DND-41 (cell line): ENCODE data around the gene MFSD2A.
"Not testable (repeated sequence)": the region's sequence is repeated elsewhere in the genome, so short reads cannot be mapped to it uniquely, and the experiment has no call there.

Source experiments
- ATAC-seq: fragments of 200-7000 bp; cut with Tn5 transposase; 3 replicates; pipeline ENCODE4 v1.9.1; 2021; ENCODE audit warnings: low read depth; ENCODE audit not compliant: insufficient read depth
- DNase-seq: peaks from one replicate; pipeline ENCODE4 v3.0.0-alpha.2; 2020
- H2AFZ ChIP-seq: 2 replicates; pipeline ENCODE4 v1.6.0; 2012; ENCODE audit warnings: low read depth, low read length
- H3K27ac ChIP-seq: 2 replicates; pipeline ENCODE4 v1.5.1; 2012; ENCODE audit warnings: low read length, inconsistent platforms
- H3K27me3 ChIP-seq: fragments of 200-600 bp; sonication (generic); 2 replicates; pipeline ENCODE4 v1.6.0; 2012; ENCODE audit warnings: low read length, mild to moderate bottlenecking, inconsistent platforms; ENCODE audit not compliant: insufficient read depth, poor library complexity
- H3K36me3 ChIP-seq: 2 replicates; pipeline ENCODE4 v1.5.1; 2012; ENCODE audit warnings: low read length, inconsistent platforms; ENCODE audit not compliant: insufficient read depth
- H3K4me1 ChIP-seq: 2 replicates; pipeline ENCODE4 v1.5.1; 2012; ENCODE audit warnings: mild to moderate bottlenecking, low read length; ENCODE audit not compliant: insufficient read depth
- H3K4me2 ChIP-seq: 2 replicates; pipeline ENCODE4 v1.6.0; 2012; ENCODE audit warnings: mild to moderate bottlenecking, moderate library complexity, low read length, inconsistent platforms; ENCODE audit not compliant: insufficient read depth
- H3K4me3 ChIP-seq, 2 experiments: fragments of 200-600 bp in 1 of 2; shearing (Covaris generic) in 1 of 2; 2 replicates each; pipeline ENCODE4 v1.5.1; 2012 to 2016; ENCODE audit warnings: inconsistent platforms in 2 of 2, low read length in 2 of 2, mild to moderate bottlenecking in 2 of 2, low read depth in 1 of 2, moderate library complexity in 1 of 2
- H3K79me2 ChIP-seq: 2 replicates; pipeline ENCODE4 v1.6.0; 2012; ENCODE audit warnings: low read length, inconsistent platforms; ENCODE audit not compliant: insufficient read depth
- H3K9ac ChIP-seq: 2 replicates; pipeline ENCODE4 v1.6.0; 2012; ENCODE audit warnings: low read depth, mild to moderate bottlenecking, inconsistent platforms, low read length, moderate library complexity
- H3K9me3 ChIP-seq: 2 replicates; pipeline ENCODE4 v1.5.1; 2012; ENCODE audit warnings: low read length, moderate library complexity, mild to moderate bottlenecking, inconsistent platforms; ENCODE audit not compliant: insufficient read depth, severe bottlenecking
- H4K20me1 ChIP-seq: 2 replicates; pipeline ENCODE4 v1.6.0; 2012; ENCODE audit warnings: low read length; ENCODE audit not compliant: insufficient read depth
- EZH2 ChIP-seq: IDR thresholded peaks from 3 replicates; pipeline ENCODE4 v1.6.1; 2012; ENCODE audit warnings: borderline replicate concordance, low read depth, mild to moderate bottlenecking, moderate library complexity, low read length, inconsistent platforms; ENCODE audit not compliant: severe bottlenecking
- TF ChIP-seq, protein P1 (sequence below): IDR thresholded peaks from 2 replicates; pipeline ENCODE4 v1.5.1; 2012; ENCODE audit warnings: borderline replicate concordance, low read length, moderate library complexity, mild to moderate bottlenecking; ENCODE audit not compliant: poor library complexity, severe bottlenecking; ENCODE audit errors: extremely low read depth

MFSD2A gene

DNA sequence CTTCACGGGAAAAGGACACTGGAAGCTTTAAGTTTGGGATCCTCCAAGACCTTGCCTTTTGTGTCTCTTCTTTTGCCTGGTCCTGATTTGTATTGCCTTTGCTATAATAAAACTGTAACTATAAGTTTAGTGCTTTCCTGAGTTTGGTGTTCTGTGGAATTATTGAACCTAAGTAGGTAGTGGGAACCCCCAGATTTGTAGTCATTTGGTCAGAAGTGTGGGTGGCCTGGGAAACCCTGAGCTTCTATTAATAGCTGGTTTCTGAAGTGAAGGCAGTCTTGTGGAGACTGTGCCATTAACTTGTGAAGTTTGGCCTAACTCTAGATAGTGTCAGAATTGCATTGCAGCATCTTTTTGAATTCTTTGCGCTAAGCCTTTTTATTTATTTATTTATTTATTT lies 46.4 kb upstream of the MFSD2A start:
- peaks cover 4% of the 10 kb centered on the region for H3K27me3 ChIP-seq
- DNase-seq: no peak
- H3K4me1 ChIP-seq: no peaks in the 10 kb centered on the region
- H3K9me3 ChIP-seq: peaks cover 9% of the 10 kb centered on the region
- no peak for ATAC-seq
- H3K4me3 ChIP-seq: no peak overlapping the region
- no peaks in the 10 kb centered on the region for H3K79me2 ChIP-seq
- H3K36me3 ChIP-seq: no peaks in the 10 kb centered on the region
- no peak for TF ChIP-seq EZH2
- TF ChIP-seq, protein P1, sequence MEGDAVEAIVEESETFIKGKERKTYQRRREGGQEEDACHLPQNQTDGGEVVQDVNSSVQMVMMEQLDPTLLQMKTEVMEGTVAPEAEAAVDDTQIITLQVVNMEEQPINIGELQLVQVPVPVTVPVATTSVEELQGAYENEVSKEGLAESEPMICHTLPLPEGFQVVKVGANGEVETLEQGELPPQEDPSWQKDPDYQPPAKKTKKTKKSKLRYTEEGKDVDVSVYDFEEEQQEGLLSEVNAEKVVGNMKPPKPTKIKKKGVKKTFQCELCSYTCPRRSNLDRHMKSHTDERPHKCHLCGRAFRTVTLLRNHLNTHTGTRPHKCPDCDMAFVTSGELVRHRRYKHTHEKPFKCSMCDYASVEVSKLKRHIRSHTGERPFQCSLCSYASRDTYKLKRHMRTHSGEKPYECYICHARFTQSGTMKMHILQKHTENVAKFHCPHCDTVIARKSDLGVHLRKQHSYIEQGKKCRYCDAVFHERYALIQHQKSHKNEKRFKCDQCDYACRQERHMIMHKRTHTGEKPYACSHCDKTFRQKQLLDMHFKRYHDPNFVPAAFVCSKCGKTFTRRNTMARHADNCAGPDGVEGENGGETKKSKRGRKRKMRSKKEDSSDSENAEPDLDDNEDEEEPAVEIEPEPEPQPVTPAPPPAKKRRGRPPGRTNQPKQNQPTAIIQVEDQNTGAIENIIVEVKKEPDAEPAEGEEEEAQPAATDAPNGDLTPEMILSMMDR: no peak
- no peaks in the 10 kb centered on the region for H4K20me1 ChIP-seq
- no peak overlapping the region for H3K9ac ChIP-seq
- H2AFZ ChIP-seq: no peak overlapping the region
- H3K27ac ChIP-seq: no peak overlapping the region
- no peak overlapping the region for H3K4me2 ChIP-seq

- ATAC-seq (no peak), DNase-seq (no peak)
- no peak overlapping the region for H3K27ac ChIP-seq
- no peak overlapping the region for H2AFZ ChIP-seq
- no peaks in the 10 kb centered on the region for H3K4me1 ChIP-seq
- H3K4me2 ChIP-seq: no peak overlapping the region
- H3K36me3 ChIP-seq: no peaks in the 10 kb centered on the region
- no peak overlapping the region for H3K4me3 ChIP-seq
- no peaks in the 10 kb centered on the region for H4K20me1 ChIP-seq
- H3K9me3 ChIP-seq: peaks cover 9% of the 10 kb centered on the region
- H3K9ac ChIP-seq: no peak overlapping the region
- H3K79me2 ChIP-seq: no peaks in the 10 kb centered on the region
- TF ChIP-seq, protein P1: no peak
- TF ChIP-seq EZH2: no peak
- no peaks in the 10 kb centered on the region for H3K27me3 ChIP-seq
These were observed 44.7 kb upstream of the MFSD2A start for GRCh38 chr1:39910263-39910662.

DNA sequence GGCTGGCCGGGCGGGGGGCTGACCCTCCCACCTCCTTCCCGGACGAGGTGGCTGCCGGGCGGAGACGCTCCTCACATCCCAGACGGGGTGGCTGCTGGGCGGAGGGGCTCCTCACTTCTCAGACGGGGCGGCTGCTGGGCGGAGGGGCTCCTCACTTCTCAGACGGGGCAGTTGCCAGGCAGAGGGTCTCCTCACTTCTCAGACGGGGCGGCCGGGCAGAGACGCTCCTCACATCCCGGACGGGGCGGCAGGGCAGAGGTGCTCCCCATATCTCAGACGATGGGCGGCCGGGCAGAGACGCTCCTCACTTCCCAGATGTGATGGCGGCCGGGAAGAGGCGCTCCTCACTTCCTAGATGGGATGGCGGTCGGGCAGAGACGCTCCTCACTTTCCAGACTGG lies 41.8 kb upstream of the MFSD2A start:
- H3K27ac ChIP-seq, H3K4me1 ChIP-seq, DNase-seq, H3K4me3 ChIP-seq, H3K79me2 ChIP-seq, H4K20me1 ChIP-seq, ATAC-seq, H3K4me2 ChIP-seq, H3K9ac ChIP-seq, H3K27me3 ChIP-seq, H3K36me3 ChIP-seq, H2AFZ ChIP-seq, H3K9me3 ChIP-seq: not testable (repeated sequence)

GRCh38 chr1:39915499-39916129 lies 39.3 kb upstream of the MFSD2A start:
- TF ChIP-seq EZH2: no peak
- TF ChIP-seq, protein P1: no peak
- DNase-seq (no peak), ATAC-seq (no peak)
- H3K36me3 ChIP-seq: no peaks in the 10 kb centered on the region
- no peaks in the 10 kb centered on the region for H3K79me2 ChIP-seq
- no peak overlapping the region for H3K27ac ChIP-seq
- H3K4me3 ChIP-seq: no peak overlapping the region
- H3K9me3 ChIP-seq: no peaks in the 10 kb centered on the region
- H3K4me2 ChIP-seq: no peak overlapping the region
- no peaks in the 10 kb centered on the region for H3K27me3 ChIP-seq
- H4K20me1 ChIP-seq: no peaks in the 10 kb centered on the region
- no peak overlapping the region for H2AFZ ChIP-seq
- H3K9ac ChIP-seq: no peak overlapping the region
- H3K4me1 ChIP-seq: no peaks in the 10 kb centered on the region
